ENCODE data around the gene DENND4A.
"Not testable (repeated sequence)": the region's sequence is repeated elsewhere in the genome, so short reads cannot be mapped to it uniquely, and the experiment has no call there.

Gene DENND4A

DNA sequence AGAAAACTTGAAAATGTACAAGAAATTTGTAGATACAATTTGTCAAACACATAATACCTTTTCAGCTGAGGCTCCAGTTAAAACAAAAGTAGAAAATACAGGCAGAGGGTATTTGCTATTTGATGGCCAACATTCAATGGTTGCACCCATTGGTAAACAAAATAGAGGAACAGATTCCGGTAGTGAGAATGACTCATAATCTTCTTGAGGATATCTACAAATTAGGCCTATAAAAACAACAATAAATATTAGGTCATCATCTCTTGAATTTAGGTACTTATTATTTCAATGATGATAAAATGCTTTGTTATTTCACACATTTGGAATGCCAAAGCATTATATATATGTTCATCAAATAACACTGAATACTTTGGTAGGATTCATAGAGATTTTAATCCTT is 53.4 kb downstream of the DENND4A start:
- H3K36me3 ChIP-seq (ENCODE audit: control insufficient read depth, insufficient read depth, low read length): no peaks in the 10 kb centered on the region
- H3K4me3 ChIP-seq (ENCODE audit: low read depth, low read length): no peak overlapping the region
- H3K9me3 ChIP-seq (ENCODE audit: control insufficient read depth, insufficient read depth, low read length): no peaks in the 10 kb centered on the region
- no peaks in the 10 kb centered on the region for H3K27me3 ChIP-seq (ENCODE audit: control insufficient read depth, insufficient read depth, low read length)
- H3K4me1 ChIP-seq (ENCODE audit: control insufficient read depth, insufficient read depth, low read length): no peaks in the 10 kb centered on the region
- no peak overlapping the region for H3K9ac ChIP-seq (ENCODE audit: low read depth, low read length)

- not testable (repeated sequence) for H3K27me3 ChIP-seq (ENCODE audit: control insufficient read depth, insufficient read depth, low read length); H3K4me1 ChIP-seq (ENCODE audit: control insufficient read depth, insufficient read depth, low read length); H3K9ac ChIP-seq (ENCODE audit: low read depth, low read length); H3K4me3 ChIP-seq (ENCODE audit: low read depth, low read length); H3K9me3 ChIP-seq (ENCODE audit: control insufficient read depth, insufficient read depth, low read length); H3K36me3 ChIP-seq (ENCODE audit: control insufficient read depth, insufficient read depth, low read length)
These were observed 58.5 kb downstream of the DENND4A start for GRCh38 chr15:65733599-65733998.

- H3K9me3 ChIP-seq (ENCODE audit: control insufficient read depth, insufficient read depth, low read length): no peaks in the 10 kb centered on the region
- no peaks in the 10 kb centered on the region for H3K36me3 ChIP-seq (ENCODE audit: control insufficient read depth, insufficient read depth, low read length)
- no peak overlapping the region for H3K9ac ChIP-seq (ENCODE audit: low read depth, low read length)
- H3K4me3 ChIP-seq (ENCODE audit: low read depth, low read length): no peak overlapping the region
- no peaks in the 10 kb centered on the region for H3K4me1 ChIP-seq (ENCODE audit: control insufficient read depth, insufficient read depth, low read length)
- no peaks in the 10 kb centered on the region for H3K27me3 ChIP-seq (ENCODE audit: control insufficient read depth, insufficient read depth, low read length)
These were observed 59.4 kb downstream of the DENND4A start for GRCh38 chr15:65732698-65733097.

GRCh38 chr15:65731926-65732325 is 60.2 kb downstream of the DENND4A start:
- Histone ChIP-seq H3K27me3 (ENCODE audit: control insufficient read depth, insufficient read depth, low read length) (no peaks in the 10 kb centered on the region), H3K9me3 (ENCODE audit: control insufficient read depth, insufficient read depth, low read length) (no peaks in the 10 kb centered on the region), H3K4me3 (ENCODE audit: low read depth, low read length) (no peak overlapping the region), H3K4me1 (ENCODE audit: control insufficient read depth, insufficient read depth, low read length) (no peaks in the 10 kb centered on the region), H3K36me3 (ENCODE audit: control insufficient read depth, insufficient read depth, low read length) (no peaks in the 10 kb centered on the region), H3K9ac (ENCODE audit: low read depth, low read length) (no peak overlapping the region)

- no peaks in the 10 kb centered on the region for H3K27me3 ChIP-seq (ENCODE audit: control insufficient read depth, insufficient read depth, low read length)
- H3K4me1 ChIP-seq (ENCODE audit: control insufficient read depth, insufficient read depth, low read length): no peaks in the 10 kb centered on the region
- H3K9me3 ChIP-seq (ENCODE audit: control insufficient read depth, insufficient read depth, low read length): no peaks in the 10 kb centered on the region
- H3K36me3 ChIP-seq (ENCODE audit: control insufficient read depth, insufficient read depth, low read length): no peaks in the 10 kb centered on the region
- no peak overlapping the region for H3K4me3 ChIP-seq (ENCODE audit: low read depth, low read length)
- no peak overlapping the region for H3K9ac ChIP-seq (ENCODE audit: low read depth, low read length)
These were observed 61.4 kb downstream of the DENND4A start for GRCh38 chr15:65730549-65731172.

DNA sequence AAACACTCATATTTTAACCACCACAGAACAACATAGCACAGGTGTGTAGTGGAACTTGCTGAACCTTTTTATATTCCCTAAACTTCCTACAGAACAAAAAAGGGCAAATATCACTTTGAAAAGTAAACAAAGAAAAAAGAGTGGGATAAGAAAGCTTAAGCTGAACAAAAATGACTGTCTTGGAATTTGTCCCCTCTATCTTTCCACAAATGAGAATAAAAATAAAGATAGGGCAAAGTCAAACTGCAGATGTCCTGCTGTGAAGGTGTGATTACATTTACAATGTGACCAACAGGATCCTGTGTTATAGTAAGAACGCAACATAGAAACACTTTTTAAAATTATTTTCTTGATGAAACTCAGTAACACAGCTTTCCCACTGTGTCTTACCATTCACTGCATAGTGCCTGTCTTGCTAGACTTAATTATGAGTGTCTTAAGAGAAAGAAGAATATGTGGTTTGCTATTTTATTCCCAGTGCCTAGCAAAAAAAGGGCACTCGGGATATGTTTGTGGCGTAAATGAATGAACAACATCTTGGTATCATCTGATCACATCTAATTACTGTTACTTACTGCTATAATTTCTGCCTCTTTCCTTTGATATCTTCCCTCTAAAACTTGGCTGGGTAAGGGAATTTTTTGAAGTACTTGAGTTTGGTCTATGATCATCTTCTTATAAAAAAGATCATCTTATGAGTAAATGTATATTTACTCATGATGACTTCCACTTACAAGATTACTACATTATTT is 67.5 kb downstream of the DENND4A start:
- Histone ChIP-seq H3K4me3 (ENCODE audit: low read depth, low read length) (no peak overlapping the region), H3K9me3 (ENCODE audit: control insufficient read depth, insufficient read depth, low read length) (no peaks in the 10 kb centered on the region), H3K4me1 (ENCODE audit: control insufficient read depth, insufficient read depth, low read length) (no peaks in the 10 kb centered on the region), H3K36me3 (ENCODE audit: control insufficient read depth, insufficient read depth, low read length) (no peaks in the 10 kb centered on the region), H3K27me3 (ENCODE audit: control insufficient read depth, insufficient read depth, low read length) (no peaks in the 10 kb centered on the region), H3K9ac (ENCODE audit: low read depth, low read length) (no peak overlapping the region)

GRCh38 chr15:65723876-65724275 is 68.2 kb downstream of the DENND4A start:
- Histone ChIP-seq H3K4me1 (ENCODE audit: control insufficient read depth, insufficient read depth, low read length) (no peaks in the 10 kb centered on the region), H3K9me3 (ENCODE audit: control insufficient read depth, insufficient read depth, low read length) (no peaks in the 10 kb centered on the region), H3K4me3 (ENCODE audit: low read depth, low read length) (no peak overlapping the region), H3K27me3 (ENCODE audit: control insufficient read depth, insufficient read depth, low read length) (no peaks in the 10 kb centered on the region), H3K9ac (ENCODE audit: low read depth, low read length) (no peak overlapping the region), H3K36me3 (ENCODE audit: control insufficient read depth, insufficient read depth, low read length) (no peaks in the 10 kb centered on the region)

DNA sequence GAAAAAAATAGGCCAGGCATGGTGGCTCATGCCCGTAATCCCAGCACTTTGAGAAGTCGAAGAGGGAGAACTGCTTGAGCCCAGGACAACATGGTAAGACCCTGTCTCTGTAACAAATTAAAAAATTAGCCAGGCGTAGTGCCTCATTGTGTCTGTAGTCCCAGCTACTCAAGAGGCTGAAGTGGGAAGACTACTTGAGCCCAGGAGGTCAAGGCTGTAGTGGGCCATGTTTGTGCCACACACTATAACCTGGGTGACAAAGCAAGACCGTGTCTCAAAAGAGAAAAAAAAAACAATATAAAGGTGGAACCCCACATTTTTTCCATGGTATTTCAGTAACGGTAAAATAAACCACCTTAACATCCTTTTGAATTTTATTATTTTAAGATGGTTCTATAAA is 69.9 kb downstream of the DENND4A start:
- Histone ChIP-seq H3K4me3 (ENCODE audit: low read depth, low read length) (no peak overlapping the region), H3K9me3 (ENCODE audit: control insufficient read depth, insufficient read depth, low read length) (no peaks in the 10 kb centered on the region), H3K4me1 (ENCODE audit: control insufficient read depth, insufficient read depth, low read length) (no peaks in the 10 kb centered on the region), H3K36me3 (ENCODE audit: control insufficient read depth, insufficient read depth, low read length) (no peaks in the 10 kb centered on the region), H3K9ac (ENCODE audit: low read depth, low read length) (no peak overlapping the region), H3K27me3 (ENCODE audit: control insufficient read depth, insufficient read depth, low read length) (no peaks in the 10 kb centered on the region)

- no peaks in the 10 kb centered on the region for H3K4me1 ChIP-seq (ENCODE audit: control insufficient read depth, insufficient read depth, low read length)
- H3K4me3 ChIP-seq (ENCODE audit: low read depth, low read length): no peak overlapping the region
- H3K36me3 ChIP-seq (ENCODE audit: control insufficient read depth, insufficient read depth, low read length): no peaks in the 10 kb centered on the region
- no peak overlapping the region for H3K9ac ChIP-seq (ENCODE audit: low read depth, low read length)
- H3K9me3 ChIP-seq (ENCODE audit: control insufficient read depth, insufficient read depth, low read length): no peaks in the 10 kb centered on the region
- H3K27me3 ChIP-seq (ENCODE audit: control insufficient read depth, insufficient read depth, low read length): no peaks in the 10 kb centered on the region
These were observed 79.7 kb downstream of the DENND4A start for GRCh38 chr15:65712415-65712814.

DNA sequence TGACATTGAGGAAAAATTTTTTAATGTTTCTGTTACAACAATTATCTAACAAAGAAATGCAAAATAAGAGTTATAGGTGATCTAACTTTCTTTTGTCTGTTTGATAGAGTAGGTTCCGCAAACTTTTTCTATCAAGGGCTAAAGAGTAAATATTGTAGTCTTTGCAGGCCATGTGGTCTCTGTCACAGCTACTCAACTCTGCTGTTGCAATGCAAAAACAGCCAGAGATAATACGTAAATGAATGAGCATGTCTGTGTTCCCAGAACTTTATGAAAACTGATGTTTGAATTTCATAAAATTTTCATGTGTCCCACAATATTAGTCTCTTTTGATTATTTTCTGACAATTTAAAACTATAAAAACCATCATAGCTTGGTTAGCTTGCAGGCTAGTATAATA is 97.0 kb downstream of the DENND4A start:
- Histone ChIP-seq H3K4me3 (ENCODE audit: low read depth, low read length) (no peak overlapping the region), H3K36me3 (ENCODE audit: control insufficient read depth, insufficient read depth, low read length) (no peaks in the 10 kb centered on the region), H3K9ac (ENCODE audit: low read depth, low read length) (no peak overlapping the region), H3K27me3 (ENCODE audit: control insufficient read depth, insufficient read depth, low read length) (no peaks in the 10 kb centered on the region), H3K9me3 (ENCODE audit: control insufficient read depth, insufficient read depth, low read length) (no peaks in the 10 kb centered on the region), H3K4me1 (ENCODE audit: control insufficient read depth, insufficient read depth, low read length) (no peaks in the 10 kb centered on the region)

- Histone ChIP-seq H3K9ac (ENCODE audit: low read depth, low read length) (no peak overlapping the region), H3K4me1 (ENCODE audit: control insufficient read depth, insufficient read depth, low read length) (no peaks in the 10 kb centered on the region)
These were observed 101.3 kb downstream of the DENND4A start for GRCh38 chr15:65690778-65691177.

GRCh38 chr15:65690173-65690572 is 101.9 kb downstream of the DENND4A start:
- no peaks in the 10 kb centered on the region for H3K9me3 ChIP-seq (ENCODE audit: control insufficient read depth, insufficient read depth, low read length)
- no peaks in the 10 kb centered on the region for H3K4me1 ChIP-seq (ENCODE audit: control insufficient read depth, insufficient read depth, low read length)
- H3K4me3 ChIP-seq (ENCODE audit: low read depth, low read length): no peak overlapping the region
- no peaks in the 10 kb centered on the region for H3K27me3 ChIP-seq (ENCODE audit: control insufficient read depth, insufficient read depth, low read length)
- H3K9ac ChIP-seq (ENCODE audit: low read depth, low read length): no peak overlapping the region
- no peaks in the 10 kb centered on the region for H3K36me3 ChIP-seq (ENCODE audit: control insufficient read depth, insufficient read depth, low read length)

More at GRCh38 chr15:65690778-65691177, 101.3 kb downstream of the DENND4A start:
- Histone ChIP-seq H3K9me3 (ENCODE audit: control insufficient read depth, insufficient read depth, low read length) (no peaks in the 10 kb centered on the region), H3K36me3 (ENCODE audit: control insufficient read depth, insufficient read depth, low read length) (no peaks in the 10 kb centered on the region), H3K4me3 (ENCODE audit: low read depth, low read length) (no peak overlapping the region), H3K27me3 (ENCODE audit: control insufficient read depth, insufficient read depth, low read length) (no peaks in the 10 kb centered on the region)
